Endothelial cell of umbilical vein (primary cell): ENCODE measurements around the gene VPS35L. TPM values are rescaled to one million over a fixed set of nuclear protein-coding genes. Genes with fewer than 3 reads are reported as not detected.

Experiments used
- BruUV-seq: library from RNA; stranded (reverse); fragments of 400-500 nt; replicated peaks from 2 replicates; lab custom pipeline; 2021; lab: Mats Ljungman, UMichigan
- CTCF ChIA-PET: fragments of 300-600, 350-600 bp; sonication (Branson Sonifier 250); formaldehyde crosslinking; loops from one replicate; lab custom pipeline; 2021; ENCODE audit warnings: antibody characterized with exemption, inconsistent platforms; lab: Charles Lee
- POLR2A ChIA-PET: fragments of 300-600, 350-600 bp; sonication (Branson Sonifier 250); formaldehyde crosslinking; loops from one replicate; lab custom pipeline; 2021; ENCODE audit warnings: antibody characterized with exemption, inconsistent platforms; lab: Charles Lee
- DNase-seq: peaks from one replicate; pipeline ENCODE4 v3.0.0-alpha.2; 2011; ENCODE audit warnings: low read depth, low spot score
- FAIRE-seq: peaks from 2 replicates; lab custom pipeline; 2011; peaks lifted over from hg19 to GRCh38; lab: Jason Lieb, UNC
- H2AFZ ChIP-seq: 2 replicates; pipeline ENCODE4 v1.6.0; 2012; ENCODE audit warnings: low read depth, low read length, control low read depth, inconsistent platforms
- H3K27ac ChIP-seq: 2 replicates; pipeline ENCODE4 v1.5.1; 2011; ENCODE audit warnings: low read depth, mild to moderate bottlenecking, control low read depth, low read length, moderate library complexity; ENCODE audit not compliant: insufficient read depth
- H3K27me3 ChIP-seq, 2 experiments: 2 replicates each; pipeline versions ENCODE4 v1.6.0 to v1.6.1; 2011; ENCODE audit warnings: low read length in 2 of 2, mixed read lengths in 1 of 2; ENCODE audit not compliant: control insufficient read depth in 2 of 2, insufficient read depth in 2 of 2
- H3K36me3 ChIP-seq, 2 experiments: 2 replicates in 1 of 2; 3 replicates in 1 of 2; pipeline ENCODE4 v1.5.1; 2011; ENCODE audit warnings: low read length in 2 of 2, mild to moderate bottlenecking in 1 of 2, moderate library complexity in 1 of 2; ENCODE audit not compliant: control insufficient read depth in 2 of 2, insufficient read depth in 2 of 2; ENCODE audit errors: extremely low read depth in 1 of 2
- H3K4me1 ChIP-seq: 3 replicates; pipeline ENCODE4 v1.5.1; 2011; ENCODE audit warnings: mild to moderate bottlenecking, low read length; ENCODE audit not compliant: control insufficient read depth, insufficient read depth; ENCODE audit errors: extremely low read depth
- H3K4me2 ChIP-seq: 2 replicates; pipeline ENCODE4 v1.6.1; 2011; ENCODE audit warnings: low read length, control low read depth, mixed read lengths; ENCODE audit not compliant: insufficient read depth
- H3K4me3 ChIP-seq, 3 experiments: fragments of 200-600 bp in 1 of 3; sonication (generic), shearing (Covaris generic) in 1 of 3; replicated peaks in 1 of 3; 2 replicates each; pipeline ENCODE4 v1.5.1; 2011 to 2016; ENCODE audit warnings: control low read depth in 3 of 3, low read length in 3 of 3, mild to moderate bottlenecking in 2 of 3, inconsistent platforms in 1 of 3, low read depth in 1 of 3, moderate library complexity in 1 of 3; ENCODE audit not compliant: insufficient read depth in 1 of 3
- H3K79me2 ChIP-seq: 2 replicates; pipeline ENCODE4 v1.6.0; 2012; ENCODE audit warnings: low read length, inconsistent platforms; ENCODE audit not compliant: control insufficient read depth, insufficient read depth
- H3K9ac ChIP-seq: replicated peaks from 2 replicates; pipeline ENCODE3; 2011; ENCODE audit warnings: low read length, control low read depth; ENCODE audit not compliant: insufficient read depth; ENCODE audit errors: extremely low read depth
- H3K9me1 ChIP-seq: replicated peaks from 3 replicates; pipeline ENCODE4 v1.6.0; 2011; ENCODE audit warnings: mild to moderate bottlenecking, low read length; ENCODE audit not compliant: control insufficient read depth, insufficient read depth; ENCODE audit errors: extremely low read depth
- H3K9me3 ChIP-seq: replicated peaks from 2 replicates; pipeline ENCODE4 v1.5.1; 2012; ENCODE audit warnings: low read length, inconsistent platforms; ENCODE audit not compliant: control insufficient read depth, insufficient read depth
- H4K20me1 ChIP-seq: replicated peaks from 2 replicates; pipeline ENCODE3; 2011; ENCODE audit warnings: mild to moderate bottlenecking, low read length; ENCODE audit not compliant: control insufficient read depth, insufficient read depth; ENCODE audit errors: extremely low read depth
- EZH2 ChIP-seq: IDR thresholded peaks from 2 replicates; pipeline ENCODE4 v1.6.1; 2012; ENCODE audit warnings: borderline replicate concordance, low read depth, mild to moderate bottlenecking, moderate library complexity, low read length, inconsistent platforms; ENCODE audit not compliant: severe bottlenecking
- FOS ChIP-seq: IDR thresholded peaks from 2 replicates; pipeline ENCODE4 v1.6.1; 2011; ENCODE audit warnings: mild to moderate bottlenecking, low read length, moderate library complexity, borderline replicate concordance; ENCODE audit not compliant: insufficient read depth
- GATA2 ChIP-seq: IDR thresholded peaks from 2 replicates; pipeline ENCODE4 v1.7.0; 2011; ENCODE audit warnings: low read depth, mild to moderate bottlenecking, moderate library complexity, mixed read lengths, low read length; ENCODE audit not compliant: insufficient read length, insufficient read depth
- JUN ChIP-seq: IDR thresholded peaks from 2 replicates; pipeline ENCODE4 v1.6.1; 2011; ENCODE audit warnings: borderline replicate concordance, low read depth; ENCODE audit not compliant: insufficient read length, insufficient read depth
- MAX ChIP-seq: IDR thresholded peaks from 2 replicates; pipeline ENCODE4 v1.6.1; 2011; ENCODE audit not compliant: insufficient read depth, insufficient read length
- MYC ChIP-seq: IDR thresholded peaks from one replicate; pipeline ENCODE4 v1.6.1; 2011; ENCODE audit warnings: mild to moderate bottlenecking, low read depth, low read length
- POLR2A ChIP-seq: IDR thresholded peaks from 2 replicates; pipeline ENCODE4 v1.6.1; 2012; ENCODE audit warnings: low read depth, mild to moderate bottlenecking, control low read depth, low read length
- POLR2AphosphoS5 ChIP-seq: IDR thresholded peaks from 2 replicates; pipeline ENCODE4 v1.6.1; 2012; ENCODE audit warnings: low read depth, mild to moderate bottlenecking, control low read depth, low read length, moderate library complexity; ENCODE audit not compliant: insufficient read depth
- dilution Hi-C: fragments of 300-500 bp; cut with MboI; formaldehyde crosslinking; loops from one replicate; pipeline ENCODE4 v1.15.0; 2019; ENCODE audit warnings: low sequenced_read_pairs; ENCODE audit not compliant: extremely low pct_ligation_motif_present
- intact Hi-C: fragments of 100-400 bp; cut with micrococcal nuclease; formaldehyde crosslinking; loops from one replicate; pipeline ENCODE4 v1.10.0; 2022
- polyA plus RNA-seq, 4 experiments: library from polyadenylated mRNA; depleted of rRNA in 3 of 4; stranded (reverse) in 3 of 4; unstranded in 1 of 4; fragments of >200 nt; gene quantifications; 2 replicates each; pipeline versions ENCODE4 v1.2.1 to v1.2.3, GENCODE V29; 2011 to 2012; ENCODE audit warnings: missing spikeins in 1 of 4
- total RNA-seq: library from RNA; stranded (reverse); gene quantifications from 2 replicates; pipeline ENCODE4 v1.2.3, GENCODE V29; 2021
- TF ChIP-seq, protein P1 (sequence below), 2 donors: IDR thresholded peaks; 1 replicate in 1 of 2; 2 replicates in 1 of 2; pipeline ENCODE4 v1.5.1; 2011; ENCODE audit warnings: low read length in 2 of 2, mild to moderate bottlenecking in 2 of 2, moderate library complexity in 2 of 2, control low read depth in 1 of 2, inconsistent platforms in 1 of 2, low read depth in 1 of 2; ENCODE audit not compliant: insufficient read depth in 1 of 2; ENCODE audit errors: extremely low read depth in 1 of 2

The VPS35L gene
- total and polyA plus RNA-seq, 2 donors (not counting 3 experiments of a cell fraction or from before 2014, with no cell fraction given), result 49.1 to 91.1 TPM

- Histone ChIP-seq H3K27me3 (no peaks in the 10 kb centered on the region), H4K20me1 (no peaks in the 10 kb centered on the region), H3K79me2 (no peaks in the 10 kb centered on the region), H3K4me3 (no peak overlapping the region), H3K27ac (no peak overlapping the region), H3K9ac (no peak overlapping the region), H3K9me3 (no peaks in the 10 kb centered on the region), H3K4me2 (no peak overlapping the region), H2AFZ (no peak overlapping the region), H3K4me1 (peaks cover 13% of the 10 kb centered on the region), H3K36me3 (peaks cover 2 to 4% of the 10 kb centered on the region in 2 experiments), H3K9me1 (no peaks in the 10 kb centered on the region)
- BruUV-seq, result no TSS peak
- POLR2A ChIA-PET, result interaction anchor here (0.7 to 1.2 kb wide), 2 partner anchors 26 to 278 kb away, joined by 3 to 4 read pairs; no protein-coding TSS in a partner anchor
- no peak for TF ChIP-seq MYC
- no peak for TF ChIP-seq MAX
- no peak for TF ChIP-seq JUN
- no peak for TF ChIP-seq EZH2
- TF ChIP-seq, protein P1, sequence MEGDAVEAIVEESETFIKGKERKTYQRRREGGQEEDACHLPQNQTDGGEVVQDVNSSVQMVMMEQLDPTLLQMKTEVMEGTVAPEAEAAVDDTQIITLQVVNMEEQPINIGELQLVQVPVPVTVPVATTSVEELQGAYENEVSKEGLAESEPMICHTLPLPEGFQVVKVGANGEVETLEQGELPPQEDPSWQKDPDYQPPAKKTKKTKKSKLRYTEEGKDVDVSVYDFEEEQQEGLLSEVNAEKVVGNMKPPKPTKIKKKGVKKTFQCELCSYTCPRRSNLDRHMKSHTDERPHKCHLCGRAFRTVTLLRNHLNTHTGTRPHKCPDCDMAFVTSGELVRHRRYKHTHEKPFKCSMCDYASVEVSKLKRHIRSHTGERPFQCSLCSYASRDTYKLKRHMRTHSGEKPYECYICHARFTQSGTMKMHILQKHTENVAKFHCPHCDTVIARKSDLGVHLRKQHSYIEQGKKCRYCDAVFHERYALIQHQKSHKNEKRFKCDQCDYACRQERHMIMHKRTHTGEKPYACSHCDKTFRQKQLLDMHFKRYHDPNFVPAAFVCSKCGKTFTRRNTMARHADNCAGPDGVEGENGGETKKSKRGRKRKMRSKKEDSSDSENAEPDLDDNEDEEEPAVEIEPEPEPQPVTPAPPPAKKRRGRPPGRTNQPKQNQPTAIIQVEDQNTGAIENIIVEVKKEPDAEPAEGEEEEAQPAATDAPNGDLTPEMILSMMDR (IDR thresholded peaks at IDR 0.05; ENCODE audit: extremely low read depth in 1 of 2, insufficient read depth in 1 of 2, low read depth in 1 of 2, low read length in 2 of 2), result no peak
- TF ChIP-seq GATA2, result no peak
- TF ChIP-seq FOS, result no peak
- TF ChIP-seq POLR2AphosphoS5, result no peak
- no peak for TF ChIP-seq POLR2A
- intact Hi-C loops (no loop called here), dilution Hi-C loops (no loop called here)
- no peak for FAIRE-seq
- CTCF ChIA-PET, result interaction anchor here (0.9 to 13.1 kb wide), 13 partner anchors 8 to 701 kb away, joined by 3 to 251 read pairs (median 5); partner anchors contain the start of gene GPRC5B
- no peak for DNase-seq
Observed at GRCh38 chr16:19598805-19599510, 43.5 kb downstream of the VPS35L start.
